Measurements from ENCODE around the gene TRIM14.

TRIM14 gene

DNA sequence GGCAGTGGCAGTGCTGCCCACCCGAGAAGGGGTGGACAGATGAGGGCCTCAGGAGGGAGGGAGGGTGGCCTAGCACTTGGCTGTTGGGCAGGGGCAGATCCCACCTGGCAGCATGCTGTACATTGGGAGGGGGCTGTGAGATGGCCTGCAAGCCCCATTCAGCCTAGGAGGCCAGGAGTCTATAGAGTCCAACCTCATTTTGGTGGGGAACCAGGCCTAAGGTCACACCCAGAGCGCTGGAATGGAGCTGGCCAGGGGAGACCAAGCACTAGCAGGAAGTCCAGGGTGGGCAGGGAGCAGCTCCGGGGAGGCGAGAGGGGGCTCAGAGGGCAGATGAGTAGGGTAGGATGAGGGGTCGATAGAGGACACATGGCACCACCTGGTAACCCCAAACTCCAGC lies 22.9 kb downstream of the TRIM14 start:
- ChIA-PET CTCF (no interaction called here), POLR2A (no interaction called here)
- TF ChIP-seq, protein P1, sequence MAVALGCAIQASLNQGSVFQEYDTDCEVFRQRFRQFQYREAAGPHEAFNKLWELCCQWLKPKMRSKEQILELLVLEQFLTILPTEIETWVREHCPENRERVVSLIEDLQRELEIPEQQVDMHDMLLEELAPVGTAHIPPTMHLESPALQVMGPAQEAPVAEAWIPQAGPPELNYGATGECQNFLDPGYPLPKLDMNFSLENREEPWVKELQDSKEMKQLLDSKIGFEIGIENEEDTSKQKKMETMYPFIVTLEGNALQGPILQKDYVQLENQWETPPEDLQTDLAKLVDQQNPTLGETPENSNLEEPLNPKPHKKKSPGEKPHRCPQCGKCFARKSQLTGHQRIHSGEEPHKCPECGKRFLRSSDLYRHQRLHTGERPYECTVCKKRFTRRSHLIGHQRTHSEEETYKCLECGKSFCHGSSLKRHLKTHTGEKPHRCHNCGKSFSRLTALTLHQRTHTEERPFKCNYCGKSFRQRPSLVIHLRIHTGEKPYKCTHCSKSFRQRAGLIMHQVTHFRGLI (tag by site-specific recombination; IDR thresholded peaks at IDR 0.05), result no peak
- TF ChIP-seq FEZF1 (tag by site-specific recombination; IDR thresholded peaks at IDR 0.05), result no peak
- TF ChIP-seq, protein P2, sequence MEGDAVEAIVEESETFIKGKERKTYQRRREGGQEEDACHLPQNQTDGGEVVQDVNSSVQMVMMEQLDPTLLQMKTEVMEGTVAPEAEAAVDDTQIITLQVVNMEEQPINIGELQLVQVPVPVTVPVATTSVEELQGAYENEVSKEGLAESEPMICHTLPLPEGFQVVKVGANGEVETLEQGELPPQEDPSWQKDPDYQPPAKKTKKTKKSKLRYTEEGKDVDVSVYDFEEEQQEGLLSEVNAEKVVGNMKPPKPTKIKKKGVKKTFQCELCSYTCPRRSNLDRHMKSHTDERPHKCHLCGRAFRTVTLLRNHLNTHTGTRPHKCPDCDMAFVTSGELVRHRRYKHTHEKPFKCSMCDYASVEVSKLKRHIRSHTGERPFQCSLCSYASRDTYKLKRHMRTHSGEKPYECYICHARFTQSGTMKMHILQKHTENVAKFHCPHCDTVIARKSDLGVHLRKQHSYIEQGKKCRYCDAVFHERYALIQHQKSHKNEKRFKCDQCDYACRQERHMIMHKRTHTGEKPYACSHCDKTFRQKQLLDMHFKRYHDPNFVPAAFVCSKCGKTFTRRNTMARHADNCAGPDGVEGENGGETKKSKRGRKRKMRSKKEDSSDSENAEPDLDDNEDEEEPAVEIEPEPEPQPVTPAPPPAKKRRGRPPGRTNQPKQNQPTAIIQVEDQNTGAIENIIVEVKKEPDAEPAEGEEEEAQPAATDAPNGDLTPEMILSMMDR (tag by site-specific recombination; IDR thresholded peaks at IDR 0.05), result no peak
- TF ChIP-seq ZNF366 (tag by site-specific recombination; conservative IDR thresholded peaks at IDR 0.05), result no peak
- TF ChIP-seq ELK4 (IDR thresholded peaks at IDR 0.05; ENCODE audit: borderline replicate concordance, low read depth, low read length), result no peak
- TF ChIP-seq PATZ1 (tag by site-specific recombination; IDR thresholded peaks at IDR 0.05), result no peak
- TF ChIP-seq ZNF830 (tag by site-specific recombination; IDR thresholded peaks at IDR 0.05; ENCODE audit: low read depth), result no peak
- TF ChIP-seq ZNF132 (tag by site-specific recombination; IDR thresholded peaks at IDR 0.05; ENCODE audit: borderline replicate concordance), result no peak
- Histone ChIP-seq H3K27ac (ENCODE audit: extremely low read depth, low read depth, low read length) (no peak overlapping the region), H3K4me1 (ENCODE audit: control insufficient read depth, insufficient read depth, low read length) (no peaks in the 10 kb centered on the region), H3K9me3 (ENCODE audit: control insufficient read depth, insufficient read depth, low read depth, low read length) (no peaks in the 10 kb centered on the region), H3K36me3 (ENCODE audit: control insufficient read depth in 2 of 2, insufficient read depth in 1 of 2, low read length in 2 of 2) (peaks cover 0 to 47% of the 10 kb centered on the region in 2 experiments; a peak in 2 of 3 replicates), H3K4me3 (ENCODE audit: low read depth, low read length) (no peak overlapping the region)

- ChIA-PET POLR2A (no interaction called here), CTCF (no interaction called here)
- Histone ChIP-seq H3K9me3 (ENCODE audit: control insufficient read depth, insufficient read depth, low read depth, low read length) (no peaks in the 10 kb centered on the region), H3K27ac (ENCODE audit: extremely low read depth, low read depth, low read length) (no peak overlapping the region), H3K4me3 (ENCODE audit: low read depth, low read length) (no peak overlapping the region), H3K4me1 (ENCODE audit: control insufficient read depth, insufficient read depth, low read length) (no peaks in the 10 kb centered on the region), H3K36me3 (ENCODE audit: control insufficient read depth in 2 of 2, insufficient read depth in 1 of 2, low read length in 2 of 2) (peaks cover 0 to 47% of the 10 kb centered on the region in 2 experiments; a peak in 2 of 3 replicates)
- TF ChIP-seq ZNF2 (tag by site-specific recombination; IDR thresholded peaks at IDR 0.05), result no peak
- TF ChIP-seq GLI4 (tag by site-specific recombination; IDR thresholded peaks at IDR 0.05), result no peak
- no peak for TF ChIP-seq ZNF423 (tag by site-specific recombination; IDR thresholded peaks at IDR 0.05)
Observed at GRCh38 chr9:98095401-98095800, 23.6 kb downstream of the TRIM14 start.

DNA sequence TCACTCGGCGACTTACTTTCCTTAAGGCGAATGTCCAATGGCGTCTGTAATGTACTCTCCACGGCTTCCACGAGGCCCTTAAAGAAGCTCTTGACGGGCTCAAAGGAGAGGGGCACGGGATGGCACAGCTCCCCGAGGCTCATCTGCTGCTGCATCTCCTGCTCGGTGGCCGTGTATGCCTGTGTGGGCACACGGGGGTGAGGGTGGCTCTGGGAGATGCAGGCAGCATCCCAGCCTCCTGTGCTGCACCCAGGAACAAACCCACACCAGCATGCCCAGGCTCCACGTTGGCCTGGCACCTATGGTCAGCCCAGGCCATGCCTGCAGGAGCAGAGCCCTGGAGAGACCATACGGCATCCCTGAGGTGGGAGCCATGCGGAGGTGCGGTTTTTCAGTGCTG lies 24.2 kb downstream of the TRIM14 start:
- CTCF ChIA-PET, result no interaction called here
- no peaks in the 10 kb centered on the region for H3K9me3 ChIP-seq (ENCODE audit: control insufficient read depth, insufficient read depth, low read depth, low read length)
- POLR2A ChIA-PET, result no interaction called here
- H3K27ac ChIP-seq (ENCODE audit: extremely low read depth, low read depth, low read length), result no peak overlapping the region
- H3K36me3 ChIP-seq (ENCODE audit: control insufficient read depth in 2 of 2, insufficient read depth in 1 of 2, low read length in 2 of 2), result peaks cover 0 to 46% of the 10 kb centered on the region in 2 experiments; a peak in 2 of 3 replicates
- no peaks in the 10 kb centered on the region for H3K4me1 ChIP-seq (ENCODE audit: control insufficient read depth, insufficient read depth, low read length)
- no peak overlapping the region for H3K4me3 ChIP-seq (ENCODE audit: low read depth, low read length)
- TF ChIP-seq ZNF704 (tag by site-specific recombination; IDR thresholded peaks at IDR 0.05) (no peak), ZNF416 (tag by site-specific recombination; IDR thresholded peaks at IDR 0.05) (no peak), PATZ1 (tag by site-specific recombination; IDR thresholded peaks at IDR 0.05) (no peak), ZNF239 (tag by site-specific recombination; IDR thresholded peaks at IDR 0.05) (no peak), MEIS1 (CRISPR knock-in tag; IDR thresholded peaks at IDR 0.05; ENCODE audit: borderline replicate concordance) (no peak), KLF10 (tag by site-specific recombination; IDR thresholded peaks at IDR 0.05) (no peak), ZBTB49 (tag by site-specific recombination; IDR thresholded peaks at IDR 0.05; ENCODE audit: low read depth) (no peak)
- TF ChIP-seq, protein P3, sequence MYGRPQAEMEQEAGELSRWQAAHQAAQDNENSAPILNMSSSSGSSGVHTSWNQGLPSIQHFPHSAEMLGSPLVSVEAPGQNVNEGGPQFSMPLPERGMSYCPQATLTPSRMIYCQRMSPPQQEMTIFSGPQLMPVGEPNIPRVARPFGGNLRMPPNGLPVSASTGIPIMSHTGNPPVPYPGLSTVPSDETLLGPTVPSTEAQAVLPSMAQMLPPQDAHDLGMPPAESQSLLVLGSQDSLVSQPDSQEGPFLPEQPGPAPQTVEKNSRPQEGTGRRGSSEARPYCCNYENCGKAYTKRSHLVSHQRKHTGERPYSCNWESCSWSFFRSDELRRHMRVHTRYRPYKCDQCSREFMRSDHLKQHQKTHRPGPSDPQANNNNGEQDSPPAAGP (tag by site-specific recombination; IDR thresholded peaks at IDR 0.05), result no peak
